ENCODE results near the gene GIT2.

GIT2 gene

GRCh38 chr12:109981311-109981710, 14.9 kb downstream of the GIT2 start:
- no peak for DNase-seq (ENCODE audit: low spot score)
- Histone ChIP-seq H3K4me3 (no peak overlapping the region), H3K27ac (no peak overlapping the region)
- TF ChIP-seq CTCF (IDR thresholded peaks at IDR 0.05), result no peak

- Histone ChIP-seq H3K4me3 (no peak overlapping the region), H3K27ac (no peak overlapping the region)
- DNase-seq (ENCODE audit: low spot score), result no peak
- no peak for TF ChIP-seq CTCF (IDR thresholded peaks at IDR 0.05)
Observed at GRCh38 chr12:109972821-109973220, 23.3 kb downstream of the GIT2 start.

DNA sequence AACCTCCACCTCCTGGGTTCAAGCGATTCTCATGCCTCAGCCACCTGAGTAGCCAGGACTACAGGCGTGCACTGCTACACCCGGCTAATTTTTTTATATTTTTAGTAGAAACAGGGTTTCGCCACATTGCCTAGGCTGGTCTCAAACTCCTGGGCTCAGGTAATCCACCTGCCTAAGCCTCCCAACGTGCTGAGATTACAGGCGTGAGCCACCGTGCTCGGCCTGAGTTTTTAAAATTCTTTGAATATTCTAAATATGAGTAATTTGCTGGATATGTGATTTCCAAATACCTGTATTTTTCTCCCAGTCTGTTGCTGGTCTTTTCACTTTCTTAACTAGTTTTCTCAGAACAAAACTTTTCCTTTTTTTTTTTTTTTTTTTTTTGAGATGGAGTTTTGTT, 27.4 kb downstream of the GIT2 start:
- H3K27ac ChIP-seq, result no peak overlapping the region
- no peak for TF ChIP-seq CTCF (IDR thresholded peaks at IDR 0.05)
- H3K4me3 ChIP-seq, result no peak overlapping the region
- DNase-seq (ENCODE audit: low spot score), result no peak

DNA sequence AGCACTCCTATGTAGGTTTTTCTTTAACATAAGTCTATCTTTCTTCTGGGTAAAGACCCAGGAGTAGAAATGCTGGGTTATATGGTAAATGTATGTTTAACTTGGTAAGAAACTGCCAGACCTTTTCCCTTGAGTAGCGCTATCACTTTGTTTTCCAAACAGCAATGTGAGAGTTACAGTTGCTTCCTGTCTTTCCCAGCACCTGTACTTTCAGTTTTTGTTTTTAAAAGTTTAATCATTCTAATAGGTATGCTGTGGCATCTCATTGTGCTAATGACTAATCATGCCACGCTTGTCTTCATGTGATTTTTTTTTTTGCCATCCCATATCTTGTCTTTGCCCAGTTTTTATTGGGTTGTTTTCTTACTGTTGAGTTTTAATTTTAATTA, 28.1 kb downstream of the GIT2 start:
- no peak overlapping the region for H3K27ac ChIP-seq
- no peak overlapping the region for H3K4me3 ChIP-seq
- TF ChIP-seq CTCF (IDR thresholded peaks at IDR 0.05), result no peak
- DNase-seq (ENCODE audit: low spot score), result no peak

GRCh38 chr12:109967383-109968031, 28.7 kb downstream of the GIT2 start:
- no peak for DNase-seq (ENCODE audit: low spot score)
- no peak for TF ChIP-seq CTCF (IDR thresholded peaks at IDR 0.05)
- Histone ChIP-seq H3K27ac (no peak overlapping the region), H3K4me3 (no peak overlapping the region)

DNA sequence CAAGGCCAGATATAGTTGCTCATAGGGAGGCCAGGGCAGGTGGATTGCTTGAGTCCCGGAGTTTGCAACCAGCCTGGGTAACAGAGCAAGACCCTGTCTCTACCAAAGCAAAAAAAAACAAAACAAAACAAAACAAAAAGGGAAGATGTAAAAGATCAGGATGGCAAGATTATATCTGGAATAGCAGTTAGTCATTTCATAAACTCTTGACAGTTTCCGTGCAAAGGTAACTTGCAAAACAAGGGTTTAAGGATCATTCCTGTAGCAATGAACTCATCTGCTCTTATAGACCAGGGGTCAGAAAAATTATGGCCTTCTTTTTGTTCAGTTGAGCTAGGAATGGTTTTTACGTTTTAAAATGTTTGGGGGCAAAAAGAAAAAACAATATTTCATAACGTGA, 29.6 kb downstream of the GIT2 start:
- H3K27ac ChIP-seq, result no peak overlapping the region
- TF ChIP-seq CTCF (IDR thresholded peaks at IDR 0.05), result no peak
- DNase-seq (ENCODE audit: low spot score), result no peak
- H3K4me3 ChIP-seq, result no peak overlapping the region

DNA sequence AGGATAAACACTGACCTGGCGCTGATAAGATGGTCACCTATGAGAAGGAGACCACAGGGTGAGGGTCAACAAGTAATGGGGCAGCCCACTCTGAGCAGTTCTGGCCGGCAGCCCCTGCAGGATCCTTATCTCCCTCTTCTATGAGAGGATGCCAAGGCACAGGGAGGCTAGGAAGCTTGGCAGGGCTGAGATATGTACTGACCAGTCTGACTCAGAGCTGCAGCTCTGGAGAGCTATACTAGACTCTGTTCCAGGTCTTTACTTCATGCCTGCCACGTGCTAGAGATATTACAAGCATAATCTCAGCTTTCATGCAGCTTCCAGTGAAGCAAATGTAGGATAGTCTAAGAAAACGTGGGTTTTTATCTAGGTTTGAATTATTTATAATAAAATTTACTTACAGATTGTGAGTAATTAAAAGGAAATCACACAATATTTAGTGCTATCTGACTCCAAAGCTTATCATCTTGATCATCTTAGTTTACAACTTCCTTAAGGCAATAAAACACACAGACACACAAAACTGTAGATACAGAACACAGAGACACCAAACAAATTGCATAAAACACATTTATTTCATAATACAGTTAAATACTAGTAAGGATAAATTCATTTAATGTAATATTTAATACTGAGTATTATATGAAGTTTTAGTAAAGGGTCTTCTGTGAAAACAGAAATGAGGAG, 32.3 kb downstream of the GIT2 start:
- DNase-seq (ENCODE audit: low spot score), result no peak
- no peak for TF ChIP-seq CTCF (IDR thresholded peaks at IDR 0.05)
- Histone ChIP-seq H3K4me3 (no peak overlapping the region), H3K27ac (no peak overlapping the region)
